GM21528 (cell line): ENCODE measurements around the gene CC2D2A.

Source experiments
- ATAC-seq: cut with Tn5 transposase; IDR thresholded peaks from one replicate; pipeline ENCODE4 v1.9.1; 2021; ENCODE audit warnings: mild to moderate bottlenecking, moderate library complexity; ENCODE audit not compliant: unreplicated experiment, low FRiP score

The CC2D2A gene

GRCh38 chr4:15552557-15553362, 83.1 kb downstream of the CC2D2A start:
- ATAC-seq: no peak

GRCh38 chr4:15556511-15557092, 86.9 kb downstream of the CC2D2A start:
- no peak for ATAC-seq

GRCh38 chr4:15557786-15558550, 88.3 kb downstream of the CC2D2A start:
- ATAC-seq: no peak

GRCh38 chr4:15558561-15558960, 88.9 kb downstream of the CC2D2A start:
- no peak for ATAC-seq

- ATAC-seq: no peak
Measured at GRCh38 chr4:15562114-15562513, 92.4 kb downstream of the CC2D2A start.

- ATAC-seq: no peak
Measured at GRCh38 chr4:15562623-15563022, 92.9 kb downstream of the CC2D2A start.

GRCh38 chr4:15563871-15564270, 94.2 kb downstream of the CC2D2A start:
- ATAC-seq: no peak

- no peak for ATAC-seq
Measured at GRCh38 chr4:15568821-15569220, 99.1 kb downstream of the CC2D2A start.

- ATAC-seq: no peak
Measured at GRCh38 chr4:15569746-15570145, 100.1 kb downstream of the CC2D2A start.

GRCh38 chr4:15575966-15576365, 106.3 kb downstream of the CC2D2A start:
- no peak for ATAC-seq

- no peak for ATAC-seq
Measured at GRCh38 chr4:15577508-15577907, 107.8 kb downstream of the CC2D2A start.

- no peak for ATAC-seq
Measured at GRCh38 chr4:15584785-15585184, 115.1 kb downstream of the CC2D2A start.

- ATAC-seq: no peak
Measured at GRCh38 chr4:15585331-15585730, 115.6 kb downstream of the CC2D2A start.

- ATAC-seq: no peak
Measured at GRCh38 chr4:15586066-15586465, 116.4 kb downstream of the CC2D2A start.

GRCh38 chr4:15587649-15588048, 118.0 kb downstream of the CC2D2A start:
- no peak for ATAC-seq

GRCh38 chr4:15592799-15593198, 123.1 kb downstream of the CC2D2A start:
- ATAC-seq: no peak

- ATAC-seq: no peak
Measured at GRCh38 chr4:15598644-15599043, 129.0 kb downstream of the CC2D2A start.

GRCh38 chr4:15600176-15600575, 130.5 kb downstream of the CC2D2A start:
- ATAC-seq: no peak

GRCh38 chr4:15601862-15602261, 132.2 kb downstream of the CC2D2A start:
- no peak for ATAC-seq

- ATAC-seq: no peak
Measured at GRCh38 chr4:15605537-15605936, 135.9 kb downstream of the CC2D2A start.

GRCh38 chr4:15610855-15611254, 141.2 kb downstream of the CC2D2A start:
- no peak for ATAC-seq
